HepG2 (cell line): ENCODE measurements around the gene HEY2. TPM values are rescaled to one million over a fixed set of nuclear protein-coding genes. Genes with fewer than 3 reads are reported as not detected.

Source experiments
- ATAC-seq: fragments of 200-7000 bp; cut with Tn5 transposase; 3 replicates; pipeline ENCODE4 v1.9.1; 2020; ENCODE audit warnings: mild to moderate bottlenecking, moderate library complexity
- BruUV-seq: library from RNA; stranded (reverse); fragments of 400-500 nt; replicated peaks from 2 replicates; lab custom pipeline; 2021; lab: Mats Ljungman, UMichigan
- CTCF ChIA-PET: fragments of 300-600 bp; formaldehyde crosslinking; extraction: SDS; loops from one replicate; lab custom pipeline; 2021; ENCODE audit warnings: low total read pairs, inconsistent platforms, low intra/inter-chr PET ratio; lab: Yijun Ruan, JAX
- POLR2A ChIA-PET: fragments of 350-600 bp; sonication (Branson Sonifier 250); formaldehyde crosslinking; loops from one replicate; lab custom pipeline; 2020; ENCODE audit warnings: antibody characterized with exemption, inconsistent platforms; lab: Yijun Ruan, JAX
- DNase-seq: peaks from one replicate; pipeline ENCODE4 v3.0.0-alpha.2; 2015; ENCODE audit warnings: low spot score
- FAIRE-seq: peaks from 3 replicates; lab custom pipeline; 2011; peaks lifted over from hg19 to GRCh38; lab: Jason Lieb, UNC
- H2AFZ ChIP-seq: one replicate; pipeline ENCODE4 v1.6.1; 2011; ENCODE audit warnings: low read length, inconsistent platforms
- H3K27ac ChIP-seq: fragments of 300-600 bp; 3 replicates; pipeline ENCODE4 v1.8.0; 2011; ENCODE audit warnings: mixed run types, mild to moderate bottlenecking, mixed read lengths, low read length, inconsistent platforms; ENCODE audit not compliant: insufficient read depth; ENCODE audit errors: extremely low read length
- H3K27me3 ChIP-seq, 2 experiments: fragments of 200-600 bp in 1 of 2; 2 replicates in 1 of 2; 3 replicates in 1 of 2; pipeline versions ENCODE4 v1.6.0 to v1.8.0; 2011; ENCODE audit warnings: low read length in 2 of 2, mild to moderate bottlenecking in 2 of 2, moderate library complexity in 2 of 2, inconsistent platforms in 1 of 2; ENCODE audit not compliant: insufficient read depth in 2 of 2, control insufficient read depth in 1 of 2
- H3K36me3 ChIP-seq, 2 experiments: fragments of 200-600 bp in 1 of 2; replicated peaks in 1 of 2; 2 replicates in 1 of 2; 3 replicates in 1 of 2; pipeline versions ENCODE4 v1.5.1 to v1.8.0; 2011; ENCODE audit warnings: low read length in 2 of 2, inconsistent platforms in 1 of 2; ENCODE audit not compliant: insufficient read depth in 2 of 2, control insufficient read depth in 1 of 2
- H3K4me1 ChIP-seq: 2 replicates; pipeline ENCODE4 v1.5.1; 2012; ENCODE audit warnings: low read length, inconsistent platforms; ENCODE audit not compliant: insufficient read depth
- H3K4me2 ChIP-seq: 2 replicates; pipeline ENCODE4 v1.6.0; 2011; ENCODE audit warnings: low read depth, low read length, inconsistent platforms
- H3K4me3 ChIP-seq, 3 experiments: fragments of 200-600 bp in 1 of 3; sonication (generic), shearing (Covaris generic) in 1 of 3; replicated peaks in 1 of 3; 2 replicates each; pipeline ENCODE4 v1.5.1; 2011 to 2016; ENCODE audit warnings: low read length in 3 of 3, inconsistent platforms in 2 of 3, low read depth in 2 of 3, mild to moderate bottlenecking in 2 of 3, control low read depth in 1 of 3, mixed read lengths in 1 of 3; ENCODE audit not compliant: insufficient read depth in 1 of 3
- H3K79me2 ChIP-seq: one replicate; pipeline ENCODE4 v1.6.1; 2011; ENCODE audit warnings: low read length, inconsistent platforms; ENCODE audit not compliant: insufficient read depth
- H3K9ac ChIP-seq: 2 replicates; pipeline ENCODE4 v1.6.0; 2011; ENCODE audit warnings: mild to moderate bottlenecking, low read depth, low read length, inconsistent platforms; ENCODE audit not compliant: insufficient read depth
- H3K9me3 ChIP-seq: 2 replicates; pipeline ENCODE4 v1.5.1; 2012; ENCODE audit warnings: mild to moderate bottlenecking, low read length
- H4K20me1 ChIP-seq: 2 replicates; pipeline ENCODE4 v1.6.0; 2011; ENCODE audit warnings: inconsistent platforms, mild to moderate bottlenecking, low read length, moderate library complexity; ENCODE audit not compliant: insufficient read depth
- KAT8 ChIP-seq: IDR thresholded peaks from 2 replicates; pipeline ENCODE4 v1.6.1; 2016; ENCODE audit warnings: missing genetic modification reagents, missing compliant biosample characterization
- MED8 ChIP-seq: sonication (generic); formaldehyde crosslinking; IDR thresholded peaks from 2 replicates; pipeline ENCODE4 v1.8.1; 2023; ENCODE audit warnings: mild to moderate bottlenecking, missing genetic modification reagents; ENCODE audit not compliant: insufficient replicate concordance
- PTBP1 ChIP-seq: fragments of 200-400 bp; formaldehyde crosslinking; IDR thresholded peaks from 2 replicates; pipeline ENCODE4 v1.6.1; 2018; ENCODE audit warnings: low read length, low read depth; ENCODE audit not compliant: poor library complexity, severe bottlenecking
- ZNF556 ChIP-seq: sonication (generic); formaldehyde crosslinking; IDR thresholded peaks from 2 replicates; pipeline ENCODE4 v1.4.0; 2020; ENCODE audit warnings: mild to moderate bottlenecking, missing genetic modification reagents, borderline replicate concordance
- ZNF773 ChIP-seq: sonication (generic); formaldehyde crosslinking; IDR thresholded peaks from 2 replicates; pipeline ENCODE4 v1.4.0; 2020; ENCODE audit warnings: missing genetic modification reagents, borderline replicate concordance
- ZSCAN25 ChIP-seq: sonication (generic); formaldehyde crosslinking; IDR thresholded peaks from 2 replicates; pipeline ENCODE4 v1.8.0; 2022; ENCODE audit warnings: mild to moderate bottlenecking, missing genetic modification reagents
- WGBS: methylation state at CpG from one replicate; pipeline ENCODE4 v1.1.6; 2017; ENCODE audit warnings: low lambda C conversion rate; 5-methylcytosine and 5-hydroxymethylcytosine counted together
- in situ Hi-C: cut with HindIII; loops from 2 replicates; pipeline ENCODE4 v1.10.0; 2017; ENCODE audit warnings: low pct_unique_long_range_greater_than_20kb; ENCODE audit not compliant: extremely low pct_ligation_motif_present
- intact Hi-C: fragments of 100-400 bp; cut with micrococcal nuclease; formaldehyde crosslinking; loops from one replicate; pipeline ENCODE4 v1.10.0; 2022; ENCODE audit not compliant: unreplicated experiment
- polyA plus RNA-seq, 8 experiments: library from polyadenylated mRNA; depleted of rRNA in 3 of 8; stranded (reverse) in 7 of 8; unstranded in 1 of 8; fragments of >200 nt; fragmentation: Illumina TruSeq in 4 of 8; extraction: Trizol in 4 of 8; gene quantifications; 2 replicates each; pipeline versions ENCODE4 v1.2.1 to v1.2.3, GENCODE V29; 2011 to 2016; ENCODE audit warnings: low read depth in 4 of 8, missing spikeins in 1 of 8, mixed read lengths in 1 of 8; ENCODE audit not compliant: insufficient read depth in 1 of 8
- total RNA-seq, 5 experiments: library from RNA; depleted of rRNA; stranded (reverse); fragments of >200 nt; fragmentation: Illumina TruSeq; extraction: Trizol; gene quantifications; 2 replicates each; pipeline ENCODE4 v1.2.3, GENCODE V29; 2016; ENCODE audit warnings: low read depth in 1 of 5
- TF ChIP-seq, protein P1 (sequence below): sonication (generic); formaldehyde crosslinking; IDR thresholded peaks from 2 replicates; pipeline ENCODE4 v1.5.0; 2020; ENCODE audit warnings: missing genetic modification reagents
- TF ChIP-seq, protein P2 (sequence below): sonication (generic); formaldehyde crosslinking; IDR thresholded peaks from 2 replicates; pipeline ENCODE4 v1.4.0; 2020; ENCODE audit warnings: mild to moderate bottlenecking, missing genetic modification reagents
- TF ChIP-seq, protein P3 (sequence below): sonication (generic); formaldehyde crosslinking; IDR thresholded peaks from 2 replicates; pipeline ENCODE4 v1.8.1; 2022; ENCODE audit warnings: mild to moderate bottlenecking, missing genetic modification reagents

The HEY2 gene
- total and polyA plus RNA-seq, 2 of the 13 experiments (the other 11 are each of a cell fraction or from before 2014, with no cell fraction given), result 0.04 TPM

DNA sequence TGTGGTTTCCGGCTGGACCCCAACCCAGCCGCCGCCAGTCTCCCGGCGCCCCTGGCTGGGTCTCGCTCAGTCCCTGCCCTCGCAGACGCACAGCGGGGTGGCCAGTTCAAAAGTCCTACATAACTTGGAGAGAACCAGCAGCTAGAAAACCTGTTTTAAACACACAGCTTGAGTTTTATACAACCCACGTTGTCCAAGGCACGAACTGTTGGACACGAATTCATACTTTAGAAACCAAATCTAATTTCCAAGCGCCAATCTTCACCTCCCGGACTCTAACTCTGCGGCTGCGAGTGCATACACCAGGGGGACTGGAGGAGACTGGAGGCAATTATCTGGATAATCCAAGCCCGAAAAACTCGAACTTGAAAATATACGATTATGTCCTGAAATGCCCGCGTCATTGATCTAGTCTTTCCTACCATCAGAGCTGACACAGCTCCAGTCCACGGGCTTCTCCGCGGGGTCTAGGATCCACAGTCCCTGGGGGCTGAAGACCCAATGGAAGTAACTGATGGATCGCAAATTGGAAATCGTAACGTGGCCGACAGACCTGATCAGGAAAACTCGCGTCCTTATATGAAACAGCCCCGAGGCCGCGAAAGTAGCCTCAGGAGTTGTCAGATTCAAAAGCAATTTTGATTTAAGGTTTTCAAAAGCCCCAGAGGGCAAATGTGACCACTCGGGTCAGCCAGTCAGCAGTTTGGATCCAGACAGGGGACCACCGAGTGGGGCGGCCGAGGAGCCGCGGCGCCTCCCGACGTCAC lies 843 bp upstream of the HEY2 start (continued):
- no peak for TF ChIP-seq MED8 (CRISPR knock-in tag)
- TF ChIP-seq, protein P1, sequence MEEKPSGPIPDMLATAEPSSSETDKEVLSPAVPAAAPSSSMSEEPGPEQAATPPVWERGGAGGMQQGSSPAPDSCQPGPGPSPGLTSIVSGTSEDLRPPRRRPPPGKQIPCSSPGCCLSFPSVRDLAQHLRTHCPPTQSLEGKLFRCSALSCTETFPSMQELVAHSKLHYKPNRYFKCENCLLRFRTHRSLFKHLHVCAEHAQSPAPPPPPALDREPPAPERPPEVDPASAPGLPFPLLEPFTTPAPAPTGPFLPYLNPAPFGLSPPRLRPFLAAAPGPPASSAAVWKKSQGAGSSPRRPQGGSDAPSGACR (CRISPR knock-in tag), result 0 out of 2 replicates have a peak, but pooled peaks have one; percentile 21

DNA sequence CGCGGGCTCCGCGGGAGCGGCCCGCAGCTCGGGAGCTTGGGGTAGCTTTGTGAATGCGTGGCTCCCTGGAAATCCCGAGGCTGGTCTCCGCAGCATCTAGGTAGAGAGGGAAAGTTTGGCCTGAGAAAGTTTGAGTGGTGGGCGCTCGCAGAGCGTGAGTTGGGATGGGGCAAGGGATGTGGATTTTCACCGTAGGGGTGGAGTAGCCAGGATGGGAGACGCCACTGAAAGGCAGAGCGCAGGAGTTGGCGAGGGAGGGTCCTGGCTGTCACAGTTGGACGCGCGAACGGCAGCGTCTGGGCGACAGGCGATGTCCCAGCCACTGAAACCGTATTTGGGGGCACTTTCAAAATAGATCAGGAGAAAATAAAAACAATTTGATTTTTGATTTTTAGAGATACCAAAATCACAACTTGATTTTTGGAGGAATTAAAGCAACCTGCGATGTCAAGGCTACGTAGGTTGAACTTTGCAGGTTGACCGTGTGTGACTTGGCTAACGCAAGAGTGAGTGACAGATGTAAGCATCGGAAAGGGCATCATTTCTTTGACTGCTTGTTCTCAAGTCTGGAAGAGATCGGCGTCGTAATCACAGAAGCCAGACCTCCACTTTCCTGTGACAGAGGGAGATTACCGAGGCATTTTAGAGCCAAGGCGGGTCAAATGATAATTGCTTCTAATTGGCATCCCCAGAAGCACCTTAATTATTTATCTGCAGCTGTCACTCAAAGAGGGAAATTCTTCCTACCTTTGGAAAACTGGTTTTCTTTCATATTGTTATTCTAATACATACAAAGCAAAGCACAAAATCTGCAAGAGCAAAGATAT lies 646 bp downstream of the HEY2 start:
- CTCF ChIA-PET, result no interaction called here
- Histone ChIP-seq H3K27ac (no peak overlapping the region), H2AFZ (peak overlapping the region; percentile 20), H3K4me2 (peak overlapping the region; percentile 95), H3K27me3 (peaks cover 3 to 60% of the 10 kb centered on the region in 2 experiments; a peak in 4 of 5 replicates), H4K20me1 (no peaks in the 10 kb centered on the region), H3K36me3 (no peaks in the 10 kb centered on the region), H3K79me2 (no peaks in the 10 kb centered on the region), H3K9me3 (no peaks in the 10 kb centered on the region), H3K4me1 (peaks cover 46% of the 10 kb centered on the region), H3K9ac (peak overlapping the region; percentile 45), H3K4me3 (peak overlapping the region; percentile 61 to 86 (median 62))
- intact Hi-C loops, result loop anchor here (1.0 kb wide), 1 partner anchor 30 kb away; no protein-coding TSS in a partner anchor
- no TSS peak for BruUV-seq
- POLR2A ChIA-PET, result interaction anchor here (1.5 to 1.9 kb wide), 2 partner anchors 31 to 41 kb away, joined by 3 to 5 read pairs; partner anchors contain the start of gene NCOA7
- in situ Hi-C loops, result loop anchor here (5.0 to 25.0 kb wide), 3 partner anchors 235 to 888 kb away; no protein-coding TSS in a partner anchor
- DNase-seq, result no peak
- ATAC-seq, result peak; percentile 1
- 2% methylated on average over 35 of the region's 35 CpGs for WGBS
- no peak for FAIRE-seq
- TF ChIP-seq ZNF773 (CRISPR knock-in tag), result no peak
- TF ChIP-seq, protein P2, sequence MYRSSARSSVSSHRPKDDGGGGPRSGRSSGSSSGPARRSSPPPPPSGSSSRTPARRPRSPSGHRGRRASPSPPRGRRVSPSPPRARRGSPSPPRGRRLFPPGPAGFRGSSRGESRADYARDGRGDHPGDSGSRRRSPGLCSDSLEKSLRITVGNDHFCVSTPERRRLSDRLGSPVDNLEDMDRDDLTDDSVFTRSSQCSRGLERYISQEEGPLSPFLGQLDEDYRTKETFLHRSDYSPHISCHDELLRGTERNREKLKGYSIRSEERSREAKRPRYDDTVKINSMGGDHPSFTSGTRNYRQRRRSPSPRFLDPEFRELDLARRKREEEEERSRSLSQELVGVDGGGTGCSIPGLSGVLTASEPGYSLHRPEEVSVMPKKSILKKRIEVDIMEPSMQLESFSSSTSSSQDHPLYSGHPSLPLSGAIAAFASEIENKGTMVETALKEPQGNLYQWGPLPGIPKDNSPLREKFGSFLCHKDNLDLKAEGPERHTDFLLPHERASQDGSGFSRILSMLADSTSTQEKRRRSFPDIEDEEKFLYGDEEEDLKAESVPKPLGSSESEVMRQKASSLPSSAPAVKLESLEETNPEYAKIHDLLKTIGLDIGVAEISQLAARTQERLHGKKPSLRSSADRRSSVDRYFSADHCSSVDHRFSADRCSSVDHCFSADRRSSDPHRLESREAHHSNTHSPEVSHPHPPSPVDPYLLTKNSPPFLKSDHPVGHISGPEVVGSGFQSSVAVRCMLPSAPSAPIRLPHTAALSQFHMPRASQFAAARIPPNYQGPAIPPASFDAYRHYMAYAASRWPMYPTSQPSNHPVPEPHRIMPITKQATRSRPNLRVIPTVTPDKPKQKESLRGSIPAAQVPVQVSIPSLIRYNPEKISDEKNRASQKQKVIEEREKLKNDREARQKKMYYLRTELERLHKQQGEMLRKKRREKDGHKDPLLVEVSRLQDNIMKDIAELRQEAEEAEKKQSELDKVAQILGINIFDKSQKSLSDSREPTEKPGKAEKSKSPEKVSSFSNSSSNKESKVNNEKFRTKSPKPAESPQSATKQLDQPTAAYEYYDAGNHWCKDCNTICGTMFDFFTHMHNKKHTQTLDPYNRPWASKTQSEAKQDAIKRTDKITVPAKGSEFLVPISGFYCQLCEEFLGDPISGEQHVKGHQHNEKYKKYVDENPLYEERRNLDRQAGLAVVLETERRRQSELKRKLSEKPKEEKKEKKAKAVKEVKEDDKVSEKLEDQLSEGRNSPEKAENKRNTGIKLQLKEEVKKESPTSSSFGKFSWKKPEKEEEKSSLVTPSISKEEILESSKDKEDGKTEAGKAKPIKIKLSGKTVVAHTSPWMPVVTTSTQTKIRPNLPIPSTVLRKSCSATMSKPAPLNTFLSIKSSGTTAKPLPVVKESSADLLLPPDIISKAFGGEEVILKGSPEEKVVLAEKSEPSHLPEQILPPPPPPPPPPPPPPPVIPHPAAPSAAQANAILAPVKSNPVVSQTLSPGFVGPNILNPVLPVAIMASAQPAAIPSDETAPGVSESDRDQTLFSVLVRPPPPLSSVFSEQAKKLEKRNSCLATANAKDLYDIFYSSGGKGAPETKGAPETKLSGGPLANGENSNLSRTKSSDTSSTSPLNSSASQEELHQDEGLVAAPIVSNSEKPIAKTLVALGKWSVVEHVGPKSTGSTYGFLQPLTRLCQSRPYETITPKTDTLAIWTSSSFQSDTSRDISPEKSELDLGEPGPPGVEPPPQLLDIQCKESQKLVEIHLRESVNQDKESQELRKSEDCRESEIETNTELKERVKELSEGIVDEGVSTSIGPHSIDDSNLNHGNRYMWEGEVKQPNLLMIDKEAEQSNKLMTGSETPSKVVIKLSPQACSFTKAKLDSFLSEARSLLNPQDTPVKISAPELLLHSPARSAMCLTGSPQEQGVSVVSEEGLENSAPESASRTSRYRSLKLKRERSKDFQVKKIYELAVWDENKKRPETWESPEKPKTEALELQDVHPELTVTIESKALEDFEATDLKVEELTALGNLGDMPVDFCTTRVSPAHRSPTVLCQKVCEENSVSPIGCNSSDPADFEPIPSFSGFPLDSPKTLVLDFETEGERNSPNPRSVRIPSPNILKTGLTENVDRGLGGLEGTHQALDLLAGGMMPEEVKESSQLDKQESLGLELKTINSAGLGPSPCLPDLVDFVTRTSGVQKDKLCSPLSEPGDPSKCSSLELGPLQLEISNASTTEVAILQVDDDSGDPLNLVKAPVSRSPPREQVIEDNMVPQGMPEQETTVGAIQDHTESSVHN (CRISPR knock-in tag), result no peak
- no peak for TF ChIP-seq ZNF556 (CRISPR knock-in tag)
- TF ChIP-seq, protein P3, sequence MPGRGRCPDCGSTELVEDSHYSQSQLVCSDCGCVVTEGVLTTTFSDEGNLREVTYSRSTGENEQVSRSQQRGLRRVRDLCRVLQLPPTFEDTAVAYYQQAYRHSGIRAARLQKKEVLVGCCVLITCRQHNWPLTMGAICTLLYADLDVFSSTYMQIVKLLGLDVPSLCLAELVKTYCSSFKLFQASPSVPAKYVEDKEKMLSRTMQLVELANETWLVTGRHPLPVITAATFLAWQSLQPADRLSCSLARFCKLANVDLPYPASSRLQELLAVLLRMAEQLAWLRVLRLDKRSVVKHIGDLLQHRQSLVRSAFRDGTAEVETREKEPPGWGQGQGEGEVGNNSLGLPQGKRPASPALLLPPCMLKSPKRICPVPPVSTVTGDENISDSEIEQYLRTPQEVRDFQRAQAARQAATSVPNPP (CRISPR knock-in tag), result no peak
- TF ChIP-seq KAT8 (CRISPR knock-in tag), result no peak
- TF ChIP-seq PTBP1, result peak; percentile 9
- TF ChIP-seq ZSCAN25 (CRISPR knock-in tag), result 0 out of 2 replicates have a peak, but pooled peaks have one; percentile 5
